ENCODE measurements around the gene FZD1. TPM values are rescaled to one million over a fixed set of nuclear protein-coding genes. Genes with fewer than 3 reads are reported as not detected.

The FZD1 gene
- total and polyA plus RNA-seq, 2 experiments from 2014 or later: 0.34 to 1.4 TPM

GRCh38 chr7:91247500-91247899, 16.7 kb upstream of the FZD1 start:
- Mint-ChIP-seq H3K4me3 (no peak overlapping the region), H3K27me3 (ENCODE audit: insufficient read depth, low read depth, poor library complexity) (peaks cover 6% of the 10 kb centered on the region), H3K9me3 (no peaks in the 10 kb centered on the region), H3K27ac (no peak overlapping the region), H3K36me3 (ENCODE audit: low read depth) (no peaks in the 10 kb centered on the region), H3K4me1 (no peaks in the 10 kb centered on the region)
- DNase-seq (ENCODE audit: low spot score) (peak; percentile 21), ATAC-seq (no peak; the same call in 2 of the 3 replicates)
- Histone ChIP-seq H3K27me3 (ENCODE audit: insufficient read depth) (no peaks in the 10 kb centered on the region), H3K79me2 (replicated peaks; ENCODE audit: insufficient read depth) (no peaks in the 10 kb centered on the region), H3K4me2 (no peak overlapping the region), H3K4me3 (no peak overlapping the region), H3K9me2 (ENCODE audit: insufficient read depth) (peaks cover 11% of the 10 kb centered on the region; the same call in 1 of the 2 replicates), H3K27ac (ENCODE audit: low read depth) (no peak overlapping the region), H3K36me3 (ENCODE audit: insufficient read depth) (no peaks in the 10 kb centered on the region), H3F3A (replicated peaks; ENCODE audit: low read depth) (no peaks in the 10 kb centered on the region), H3K4me1 (ENCODE audit: insufficient read depth) (no peaks in the 10 kb centered on the region), H2AFZ (no peak overlapping the region), H4K20me1 (replicated peaks; ENCODE audit: insufficient read depth) (no peaks in the 10 kb centered on the region)
- TF ChIP-seq REST (IDR thresholded peaks at IDR 0.05; ENCODE audit: unreplicated experiment) (no peak), CTCF (conservative IDR thresholded peaks at IDR 0.05; ENCODE audit: low read depth in 2 of 2) (peak; percentile 24 to 38)

- Mint-ChIP-seq H3K27ac (no peak overlapping the region), H3K9me3 (no peaks in the 10 kb centered on the region), H3K4me3 (no peak overlapping the region), H3K4me1 (no peaks in the 10 kb centered on the region), H3K36me3 (ENCODE audit: low read depth) (no peaks in the 10 kb centered on the region), H3K27me3 (ENCODE audit: insufficient read depth, low read depth, poor library complexity) (peaks cover 6% of the 10 kb centered on the region)
- Histone ChIP-seq H3K4me1 (ENCODE audit: insufficient read depth) (no peaks in the 10 kb centered on the region), H3K27me3 (ENCODE audit: insufficient read depth) (no peaks in the 10 kb centered on the region), H4K20me1 (replicated peaks; ENCODE audit: insufficient read depth) (no peaks in the 10 kb centered on the region), H3K79me2 (replicated peaks; ENCODE audit: insufficient read depth) (no peaks in the 10 kb centered on the region), H3K4me2 (no peak overlapping the region), H3K9me2 (ENCODE audit: insufficient read depth) (peaks cover 11% of the 10 kb centered on the region; the same call in 1 of the 2 replicates), H3K27ac (ENCODE audit: low read depth) (no peak overlapping the region), H3K4me3 (no peak overlapping the region), H3K36me3 (ENCODE audit: insufficient read depth) (no peaks in the 10 kb centered on the region), H2AFZ (no peak overlapping the region), H3F3A (replicated peaks; ENCODE audit: low read depth) (no peaks in the 10 kb centered on the region)
- DNase-seq (ENCODE audit: low spot score) (peak; percentile 17), ATAC-seq (no peak)
- TF ChIP-seq REST (IDR thresholded peaks at IDR 0.05; ENCODE audit: unreplicated experiment) (no peak), ZNF462 (CRISPR knock-in tag; IDR thresholded peaks at IDR 0.05) (no peak), POLR2AphosphoS5 (IDR thresholded peaks at IDR 0.05; ENCODE audit: low read depth) (no peak), EZH2phosphoT487 (IDR thresholded peaks at IDR 0.05; ENCODE audit: unreplicated experiment) (no peak), NANOG (IDR thresholded peaks at IDR 0.05; ENCODE audit: borderline replicate concordance) (no peak)
Measured at GRCh38 chr7:91248996-91249395, 15.2 kb upstream of the FZD1 start.
